ENCODE measurements around the gene PCYT1B. TPM values are rescaled to one million over a fixed set of nuclear protein-coding genes. Genes with fewer than 3 reads are reported as not detected.

The PCYT1B gene
- total and polyA plus RNA-seq, 9 of the 15 experiments (the other 6 are each of a cell fraction or from before 2014, with no cell fraction given), result 0.04 to 0.34 (median 0.07) TPM; not detected in 1

- TF ChIP-seq HOMEZ (CRISPR knock-in tag; IDR thresholded peaks at IDR 0.05), result no peak
- TF ChIP-seq TRIM25 (IDR thresholded peaks at IDR 0.05; ENCODE audit: borderline replicate concordance), result no peak
- TF ChIP-seq SMAD2 (IDR thresholded peaks at IDR 0.05; ENCODE audit: low read depth, low read length), result no peak
- no peak for TF ChIP-seq ZNF316 (IDR thresholded peaks at IDR 0.05)
- no peak for TF ChIP-seq ZNF263 (CRISPR knock-in tag; IDR thresholded peaks at IDR 0.05; ENCODE audit: borderline replicate concordance)
- no peak for TF ChIP-seq MYBL2 (IDR thresholded peaks at IDR 0.05; ENCODE audit: low read depth)
- TF ChIP-seq MYBL2 (CRISPR knock-in tag; IDR thresholded peaks at IDR 0.05; ENCODE audit: borderline replicate concordance), result no peak
- TF ChIP-seq SUPT5H (IDR thresholded peaks at IDR 0.05), result peak; percentile 83
- TF ChIP-seq SIX5 (IDR thresholded peaks at IDR 0.05; ENCODE audit: borderline replicate concordance in 1 of 2, insufficient read depth in 1 of 2, low read depth in 1 of 2, low read length in 2 of 2), result 0 out of 4 replicates have a peak, but pooled peaks of 1 of the 2 experiments have one; percentile 13
- TF ChIP-seq SRSF3 (IDR thresholded peaks at IDR 0.05; ENCODE audit: insufficient read depth, low read length), result no peak
- TF ChIP-seq SMARCE1 (IDR thresholded peaks at IDR 0.05), result no peak
- TF ChIP-seq ZBTB33 (CRISPR knock-in tag; IDR thresholded peaks at IDR 0.05), result no peak
- TF ChIP-seq FOXP4 (CRISPR knock-in tag; IDR thresholded peaks at IDR 0.05; ENCODE audit: borderline replicate concordance), result no peak
- TF ChIP-seq ZNF175 (CRISPR knock-in tag; IDR thresholded peaks at IDR 0.05; ENCODE audit: low read depth), result no peak
- no peak for TF ChIP-seq HMG20B (CRISPR knock-in tag; IDR thresholded peaks at IDR 0.05)
- no peak for TF ChIP-seq MAFK (IDR thresholded peaks at IDR 0.05; ENCODE audit: low read length)
- peak; percentile 88 for TF ChIP-seq EP400 (IDR thresholded peaks at IDR 0.05)
- TF ChIP-seq ZNF146 (CRISPR knock-in tag; IDR thresholded peaks at IDR 0.05; ENCODE audit: unreplicated experiment), result no peak
- no peak for TF ChIP-seq USF1 (CRISPR knock-in tag; IDR thresholded peaks at IDR 0.05)
Measured at GRCh38 chrX:24693453-24694202, 46.5 kb upstream of the PCYT1B start, which contains the start of gene POLA1 (continued).

Data from K562 (cell line).